LNCaP clone FGC (cell line): ENCODE measurements around the gene ST8SIA5.

Source experiments
- DNase-seq: peaks from one replicate; pipeline ENCODE4 v3.0.0-alpha.2; 2011; ENCODE audit warnings: low read depth
- H3K4me3 ChIP-seq: 2 replicates; pipeline ENCODE4 v1.5.1; 2011; ENCODE audit warnings: mild to moderate bottlenecking, low read depth, low read length, control low read depth
- CTCF ChIP-seq: IDR thresholded peaks from 2 replicates; pipeline ENCODE4 v1.5.1; 2012; ENCODE audit warnings: mild to moderate bottlenecking; ENCODE audit not compliant: control insufficient read depth, insufficient read depth; ENCODE audit errors: extremely low read depth

Gene ST8SIA5

GRCh38 chr18:46678041-46678440 is 78.8 kb downstream of the ST8SIA5 start:
- no peak for DNase-seq
- H3K4me3 ChIP-seq = no peak overlapping the region
- TF ChIP-seq CTCF = no peak

DNA sequence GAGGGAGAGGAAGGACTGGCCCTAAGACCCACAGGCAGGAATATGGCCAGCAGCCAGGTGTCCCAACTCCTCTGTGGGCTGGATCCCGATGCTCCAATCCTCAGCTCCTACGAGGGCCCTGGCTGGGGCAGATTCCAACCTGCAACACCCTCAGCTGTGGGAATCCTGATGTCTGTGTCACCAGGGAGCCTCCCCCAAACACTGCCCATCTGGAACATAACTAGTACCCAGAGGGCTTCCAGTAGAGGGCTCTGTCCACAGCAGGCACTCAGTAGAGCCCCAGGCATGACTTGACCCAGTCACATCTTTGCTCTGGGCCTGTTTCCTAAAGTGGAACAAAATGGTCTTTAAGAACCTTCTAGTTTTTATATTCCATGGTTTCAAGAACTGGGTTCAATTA is 79.2 kb downstream of the ST8SIA5 start:
- no peak overlapping the region for H3K4me3 ChIP-seq
- TF ChIP-seq CTCF = 0 out of 2 replicates have a peak, but pooled peaks have one; percentile 10
- no peak for DNase-seq

DNA sequence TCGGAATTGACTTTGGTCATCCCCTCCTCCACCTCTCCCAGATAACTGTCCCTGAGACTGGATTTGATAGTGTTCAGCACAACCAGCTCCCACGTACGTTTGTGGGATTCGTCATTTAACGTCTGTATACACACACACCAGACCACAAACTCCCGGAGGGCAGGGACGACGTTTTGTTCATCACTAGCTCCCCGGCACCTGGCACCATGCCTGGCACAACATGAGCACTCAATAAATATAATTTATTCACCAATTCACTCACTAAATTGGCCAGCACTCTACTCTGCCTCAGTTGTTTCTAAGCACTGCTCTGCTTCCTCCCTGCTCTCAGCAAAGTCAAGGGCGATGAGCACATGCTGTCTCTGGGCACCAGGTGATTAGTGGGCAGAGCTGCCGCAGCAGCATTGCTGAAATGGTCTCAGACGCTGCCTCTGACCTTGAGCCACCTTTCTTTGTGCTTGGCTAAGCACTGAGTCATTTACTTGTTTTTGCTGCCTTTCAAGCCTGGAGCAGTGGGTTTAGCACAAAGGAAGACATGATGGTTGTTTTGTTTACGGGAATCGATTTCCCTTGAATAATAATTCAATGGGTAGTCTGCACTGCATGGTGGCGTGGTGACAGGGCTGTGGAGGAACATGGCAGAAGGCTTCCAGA is 80.5 kb downstream of the ST8SIA5 start:
- no peak for TF ChIP-seq CTCF
- no peak for DNase-seq

DNA sequence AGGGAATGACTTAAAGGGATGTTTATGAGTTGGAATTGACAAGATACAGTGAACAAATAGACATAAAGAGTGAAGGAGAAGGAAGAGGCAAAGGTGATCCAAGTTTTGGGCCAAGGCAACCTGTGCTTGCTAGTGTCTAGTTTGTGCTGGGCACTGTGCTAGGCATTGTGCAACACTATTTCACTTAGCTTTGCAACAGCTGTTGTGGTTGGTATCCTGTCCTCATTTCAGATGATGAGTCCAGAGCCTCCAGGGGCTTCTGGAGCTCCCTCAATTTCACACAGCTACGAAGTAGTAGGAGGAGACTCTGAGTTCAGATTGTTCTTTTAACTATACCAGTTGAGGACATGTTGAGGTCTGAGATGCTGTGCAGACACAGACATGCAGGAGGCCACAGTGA is 81.7 kb downstream of the ST8SIA5 start:
- H3K4me3 ChIP-seq = no peak overlapping the region
- TF ChIP-seq CTCF = no peak
- DNase-seq = no peak

More for the DNA sequence above, 80.5 kb downstream of the ST8SIA5 start:
- H3K4me3 ChIP-seq = no peak overlapping the region

DNA sequence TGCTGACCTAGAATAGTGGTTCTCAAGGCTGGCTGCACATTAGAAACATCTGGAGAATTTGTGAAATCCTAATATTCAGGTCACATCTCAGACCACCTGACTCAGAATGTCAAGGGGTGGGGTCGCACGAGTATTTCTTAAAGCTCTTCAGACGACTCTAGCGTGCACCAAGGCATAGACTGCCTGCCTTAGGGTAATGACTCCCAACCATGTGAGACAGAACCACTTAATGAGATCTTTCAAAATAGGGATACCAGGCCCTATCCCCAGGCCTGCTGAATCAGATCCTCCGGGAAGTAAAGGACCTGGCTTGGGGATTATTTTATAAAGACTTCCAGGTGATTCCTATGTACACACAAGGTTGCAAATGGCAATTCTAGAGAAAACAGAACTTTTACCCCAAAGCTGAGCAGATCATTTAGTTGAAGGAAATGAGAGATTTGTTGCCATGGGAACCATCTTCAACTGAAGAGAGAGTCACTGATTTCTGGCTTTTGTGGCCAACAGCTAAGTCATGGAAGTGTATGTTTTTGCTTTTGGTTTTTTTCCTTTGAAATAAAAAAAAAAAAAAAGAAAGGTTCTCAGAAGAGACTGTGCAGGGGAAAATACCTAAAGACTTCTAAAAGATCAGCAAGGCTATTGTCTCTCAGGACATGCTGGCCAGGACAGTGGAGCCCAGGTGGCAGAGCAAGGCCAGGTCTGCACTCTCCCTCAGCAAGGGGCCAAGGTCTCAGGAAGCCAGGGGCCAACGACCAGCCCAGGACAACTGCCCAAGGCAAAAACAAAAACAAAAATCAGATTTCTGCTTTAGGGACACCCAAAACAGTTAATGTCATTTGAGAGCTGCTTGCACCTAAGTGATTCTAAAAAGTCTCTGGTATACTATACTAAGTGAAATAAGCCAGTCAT is 84.5 kb downstream of the ST8SIA5 start:
- no peak for DNase-seq
- no peak for TF ChIP-seq CTCF
- no peak overlapping the region for H3K4me3 ChIP-seq

- no peak for TF ChIP-seq CTCF
- no peak for DNase-seq
- no peak overlapping the region for H3K4me3 ChIP-seq
Observed at GRCh38 chr18:46668694-46669093, 88.2 kb downstream of the ST8SIA5 start.
